ENCODE measurements around the gene NAGA. TPM values are rescaled to one million over a fixed set of nuclear protein-coding genes. Genes with fewer than 3 reads are reported as not detected.

Gene NAGA
- total RNA-seq, 3 donors from 2014 or later (not counting 1 experiment from before 2014, with no cell fraction given): 12.8 to 15.7 (median 14.2) TPM

DNA sequence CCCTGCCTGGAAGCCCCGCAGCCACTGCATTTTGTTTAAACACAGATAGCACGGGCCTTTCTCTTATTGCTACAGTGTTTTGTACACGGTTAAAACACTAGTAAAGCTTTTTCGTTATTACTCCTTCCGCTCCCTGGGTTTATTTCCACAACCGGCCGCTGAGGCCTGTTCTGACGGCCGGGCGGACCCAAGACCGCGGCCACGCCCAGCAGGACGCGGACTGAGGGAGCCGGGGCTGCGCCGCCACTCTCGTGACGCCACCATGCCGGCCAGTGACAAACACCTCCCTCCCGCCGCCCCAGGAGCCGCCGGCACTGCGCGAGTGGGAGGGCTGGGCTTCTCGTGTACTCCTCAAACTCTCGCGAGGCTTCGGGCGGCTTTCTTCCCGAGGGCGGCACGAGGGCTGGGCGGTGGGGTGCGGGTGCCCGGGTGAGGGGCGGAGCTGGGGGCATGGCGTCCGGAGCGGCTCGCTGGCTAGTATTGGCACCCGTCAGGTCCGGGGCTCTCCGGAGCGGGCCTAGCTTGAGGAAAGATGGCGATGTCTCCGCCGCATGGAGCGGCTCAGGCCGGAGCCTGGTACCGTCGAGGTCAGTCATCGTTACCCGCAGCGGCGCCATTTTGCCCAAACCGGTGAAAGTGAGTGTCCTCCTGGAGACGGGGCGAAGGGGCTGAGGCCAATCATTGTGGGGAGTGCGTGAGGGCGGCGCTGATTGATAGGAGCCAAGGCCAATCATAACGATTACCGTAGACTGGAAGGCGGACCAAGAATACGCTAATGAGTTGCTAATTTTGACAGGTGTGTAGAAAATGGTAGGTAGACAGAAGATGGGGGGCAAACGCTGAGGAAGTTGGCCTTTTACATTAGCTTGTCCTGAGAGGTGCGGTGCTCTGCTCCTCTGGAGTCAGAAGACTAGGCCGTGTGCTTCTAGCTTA is 9.0 kb upstream of the NAGA start, which contains the start of gene SMDT1:
Gene SMDT1 (plus strand): TSS at position 382 of the 933 bp plus-strand sequence. CDS start 69 bp downstream, at position 451.
- no peaks in the 10 kb centered on the region for H3K36me3 Mint-ChIP-seq
- peak within 1 kb of the TSS; percentile 96 for H3K4me3 Mint-ChIP-seq
- Histone ChIP-seq H3K9me3 (ENCODE audit: control insufficient read depth, insufficient read depth, low read length) (no peaks in the 10 kb centered on the region), H3K4me1 (ENCODE audit: control insufficient read depth, insufficient read depth, low read length) (peaks cover 21% of the 10 kb centered on the region), H3K36me3 (ENCODE audit: control insufficient read depth, insufficient read depth, low read length) (peaks cover 19% of the 10 kb centered on the region), H3K27me3 (ENCODE audit: control insufficient read depth, insufficient read depth, low read length) (no peaks in the 10 kb centered on the region), H3K4me3 (ENCODE audit: low read length) (peak within 1 kb of the TSS; percentile 73), H3K27ac (ENCODE audit: low read length) (peak within 1 kb of the TSS; percentile 99)
- peak; percentile 87 to 96 (median 87) for ATAC-seq
- H3K9me3 Mint-ChIP-seq: no peaks in the 10 kb centered on the region
- intact Hi-C loops (cut with micrococcal nuclease): loop anchor here (1.0 kb wide), 2 partner anchors 9 to 11 kb away; partner anchors contain the start of genes NAGA and NDUFA6
- peaks cover 26 to 31% of the 10 kb centered on the region in 2 donors for H3K4me1 Mint-ChIP-seq
- TF ChIP-seq, protein P1, sequence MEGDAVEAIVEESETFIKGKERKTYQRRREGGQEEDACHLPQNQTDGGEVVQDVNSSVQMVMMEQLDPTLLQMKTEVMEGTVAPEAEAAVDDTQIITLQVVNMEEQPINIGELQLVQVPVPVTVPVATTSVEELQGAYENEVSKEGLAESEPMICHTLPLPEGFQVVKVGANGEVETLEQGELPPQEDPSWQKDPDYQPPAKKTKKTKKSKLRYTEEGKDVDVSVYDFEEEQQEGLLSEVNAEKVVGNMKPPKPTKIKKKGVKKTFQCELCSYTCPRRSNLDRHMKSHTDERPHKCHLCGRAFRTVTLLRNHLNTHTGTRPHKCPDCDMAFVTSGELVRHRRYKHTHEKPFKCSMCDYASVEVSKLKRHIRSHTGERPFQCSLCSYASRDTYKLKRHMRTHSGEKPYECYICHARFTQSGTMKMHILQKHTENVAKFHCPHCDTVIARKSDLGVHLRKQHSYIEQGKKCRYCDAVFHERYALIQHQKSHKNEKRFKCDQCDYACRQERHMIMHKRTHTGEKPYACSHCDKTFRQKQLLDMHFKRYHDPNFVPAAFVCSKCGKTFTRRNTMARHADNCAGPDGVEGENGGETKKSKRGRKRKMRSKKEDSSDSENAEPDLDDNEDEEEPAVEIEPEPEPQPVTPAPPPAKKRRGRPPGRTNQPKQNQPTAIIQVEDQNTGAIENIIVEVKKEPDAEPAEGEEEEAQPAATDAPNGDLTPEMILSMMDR (IDR thresholded peaks at IDR 0.05): no peak
- H3K27me3 Mint-ChIP-seq (ENCODE audit: low read depth in 2 of 2): no peaks in the 10 kb centered on the region
- WGBS (ENCODE audit: insufficient coverage): under 1% methylated on average over 71 of the region's 71 CpGs
- peak within 1 kb of the TSS; percentile 97 to 100 for H3K27ac Mint-ChIP-seq
- DNase-seq: peak; percentile 98 to 99

DNA sequence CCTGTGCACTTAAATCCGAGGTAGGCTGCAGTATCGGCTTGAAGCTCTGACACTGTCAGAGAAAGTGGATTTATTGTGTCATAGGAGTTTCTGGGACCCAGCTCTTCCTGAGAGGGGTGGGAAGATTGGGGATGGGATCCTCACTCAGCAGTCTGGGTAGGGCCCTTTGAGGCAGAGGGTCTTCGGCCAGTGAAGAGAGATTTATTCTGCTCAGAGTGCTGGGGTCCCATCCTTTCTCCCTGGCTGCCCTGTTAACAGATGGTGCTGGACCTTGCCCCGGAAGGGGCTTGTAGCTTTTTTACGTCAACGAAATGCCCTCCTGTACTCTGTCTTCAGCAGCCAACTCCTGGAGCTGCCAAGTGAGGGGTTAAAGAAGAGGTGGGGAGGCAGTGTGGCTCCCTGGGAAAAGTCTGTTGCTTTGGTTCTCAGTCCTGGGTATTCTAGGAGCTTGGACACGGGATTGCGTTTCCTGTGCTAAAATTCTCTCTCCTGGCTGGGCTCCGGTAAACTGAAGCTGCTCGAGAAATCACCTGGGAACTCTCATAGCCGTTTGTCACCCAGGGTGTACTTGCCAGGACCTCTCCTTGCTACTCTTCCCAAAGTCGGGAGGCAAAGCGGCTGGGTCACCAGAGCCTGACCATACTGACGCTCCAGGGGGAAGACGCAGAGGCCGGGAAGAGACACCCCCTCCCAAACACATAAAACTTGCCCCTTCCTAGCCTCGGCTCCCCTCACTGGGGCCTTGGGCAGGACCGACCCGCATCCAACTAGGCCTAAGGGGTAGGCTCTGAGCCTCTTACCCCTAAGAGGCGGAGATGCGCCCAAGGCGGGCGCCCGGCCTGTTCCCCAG is 8.1 kb upstream of the NAGA start:
- Histone ChIP-seq H3K36me3 (ENCODE audit: control insufficient read depth, insufficient read depth, low read length) (peaks cover 16% of the 10 kb centered on the region), H3K4me1 (ENCODE audit: control insufficient read depth, insufficient read depth, low read length) (peaks cover 30% of the 10 kb centered on the region), H3K9me3 (ENCODE audit: control insufficient read depth, insufficient read depth, low read length) (no peaks in the 10 kb centered on the region), H3K27me3 (ENCODE audit: control insufficient read depth, insufficient read depth, low read length) (no peaks in the 10 kb centered on the region), H3K4me3 (ENCODE audit: low read length) (peak overlapping the region; percentile 73), H3K27ac (ENCODE audit: low read length) (peak overlapping the region; percentile 99)
- H3K27me3 Mint-ChIP-seq (ENCODE audit: low read depth in 2 of 2): no peaks in the 10 kb centered on the region
- no peaks in the 10 kb centered on the region for H3K9me3 Mint-ChIP-seq
- H3K4me1 Mint-ChIP-seq: peaks cover 26 to 31% of the 10 kb centered on the region in 2 donors
- ATAC-seq: no peak
- peak overlapping the region; percentile 96 for H3K4me3 Mint-ChIP-seq
- TF ChIP-seq, protein P1 (IDR thresholded peaks at IDR 0.05): no peak
- DNase-seq: no peak
- H3K36me3 Mint-ChIP-seq: no peaks in the 10 kb centered on the region
- WGBS (ENCODE audit: insufficient coverage): 77% methylated on average over 24 of the region's 24 CpGs
- intact Hi-C loops (cut with micrococcal nuclease): loop anchor here (1.0 kb wide), 1 partner anchor 8 kb away; the partner anchor contains the start of gene NAGA
- H3K27ac Mint-ChIP-seq: peak overlapping the region; percentile 97 to 100

DNA sequence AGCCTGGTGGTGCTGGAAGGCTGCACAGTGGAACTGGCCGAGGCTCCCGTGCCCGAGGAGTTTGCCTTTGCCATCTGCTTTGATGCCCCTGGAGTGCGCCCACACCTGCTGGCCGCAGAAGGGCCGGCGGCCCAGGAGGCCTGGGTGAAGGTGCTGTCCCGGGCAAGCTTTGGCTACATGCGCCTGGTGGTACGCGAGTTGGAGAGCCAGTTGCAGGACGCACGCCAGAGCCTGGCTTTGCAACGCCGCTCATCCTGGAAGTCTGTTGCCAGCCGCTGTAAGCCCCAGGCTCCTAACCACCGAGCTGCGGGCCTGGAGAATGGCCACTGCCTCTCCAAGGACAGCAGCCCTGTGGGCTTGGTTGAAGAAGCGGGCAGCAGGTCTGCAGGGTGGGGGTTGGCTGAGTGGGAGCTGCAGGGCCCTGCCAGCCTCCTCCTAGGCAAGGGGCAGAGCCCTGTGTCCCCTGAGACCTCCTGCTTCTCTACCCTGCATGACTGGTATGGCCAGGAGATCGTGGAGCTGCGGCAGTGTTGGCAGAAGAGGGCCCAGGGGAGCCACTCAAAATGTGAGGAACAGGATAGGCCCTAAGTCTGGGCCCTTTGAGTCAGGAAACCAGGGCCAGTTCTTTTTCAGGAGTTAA is 7.0 kb upstream of the NAGA start:
- peak overlapping the region; percentile 97 to 100 for H3K27ac Mint-ChIP-seq

More for the DNA sequence above, 7.0 kb upstream of the NAGA start:
- H3K4me3 Mint-ChIP-seq: no peak overlapping the region
- H3K9me3 ChIP-seq (ENCODE audit: control insufficient read depth, insufficient read depth, low read length): no peaks in the 10 kb centered on the region
- no peak for DNase-seq
- no peaks in the 10 kb centered on the region for H3K36me3 Mint-ChIP-seq
- H3K27ac ChIP-seq (ENCODE audit: low read length): no peak overlapping the region
- H3K36me3 ChIP-seq (ENCODE audit: control insufficient read depth, insufficient read depth, low read length): peaks cover 6% of the 10 kb centered on the region
- ATAC-seq: no peak
- no peak overlapping the region for H3K4me3 ChIP-seq (ENCODE audit: low read length)
- 95% methylated on average over 21 of the region's 21 CpGs for WGBS (ENCODE audit: insufficient coverage)
- H3K4me1 ChIP-seq (ENCODE audit: control insufficient read depth, insufficient read depth, low read length): peaks cover 32% of the 10 kb centered on the region
- intact Hi-C loops (cut with micrococcal nuclease): no loop called here
- H3K27me3 Mint-ChIP-seq (ENCODE audit: low read depth in 2 of 2): no peaks in the 10 kb centered on the region
- no peaks in the 10 kb centered on the region for H3K27me3 ChIP-seq (ENCODE audit: control insufficient read depth, insufficient read depth, low read length)
- peaks cover 23 to 35% of the 10 kb centered on the region in 2 donors for H3K4me1 Mint-ChIP-seq
- TF ChIP-seq, protein P1 (IDR thresholded peaks at IDR 0.05): no peak
- H3K9me3 Mint-ChIP-seq: no peaks in the 10 kb centered on the region
